Measurements from ENCODE around the gene SPOCK3. TPM values are rescaled to one million over a fixed set of nuclear protein-coding genes. Genes with fewer than 3 reads are reported as not detected.

SPOCK3 gene
- polyA plus RNA-seq, 3 donors: 0.31 to 1.9 (median 1.2) TPM

- H4K20me1 ChIP-seq (ENCODE audit: insufficient read depth, low read length): no peaks in the 10 kb centered on the region
- H3K9ac ChIP-seq (ENCODE audit: insufficient read depth, low read length, poor library complexity, severe bottlenecking): no peak overlapping the region
- H3K79me2 ChIP-seq (ENCODE audit: insufficient read depth, low read length): no peaks in the 10 kb centered on the region
- no CpG with 5 or more reads among the region's 1 CpG for WGBS (ENCODE audit: insufficient coverage)
- no peak overlapping the region for H3K27ac ChIP-seq (ENCODE audit: low read depth in 1 of 2, low read length in 2 of 2)
- peaks cover 23 to 32% of the 10 kb centered on the region in 2 donors for H3K9me3 ChIP-seq (replicated peaks in 1 of 2; ENCODE audit: control insufficient read depth in 1 of 2, insufficient read depth in 1 of 2, low read length in 2 of 2)
- intact Hi-C loops (cut with micrococcal nuclease): no loop called here
- H3K36me3 ChIP-seq (replicated peaks in 1 of 2; ENCODE audit: control insufficient read depth in 1 of 2, insufficient read depth in 2 of 2, low read length in 2 of 2): no peaks in the 10 kb centered on the region
- no peak overlapping the region for H3K27ac Mint-ChIP-seq
- no peak overlapping the region for H3K4me3 ChIP-seq (replicated peaks in 1 of 3; ENCODE audit: low read depth in 2 of 3, low read length in 3 of 3)
- no peaks in the 10 kb centered on the region for H3K4me1 ChIP-seq (ENCODE audit: control insufficient read depth in 1 of 2, insufficient read depth in 2 of 2, low read length in 2 of 2)
- no peaks in the 10 kb centered on the region for H3K4me1 Mint-ChIP-seq
- no peaks in the 10 kb centered on the region for H3K27me3 Mint-ChIP-seq (ENCODE audit: low read depth in 3 of 3)
- H3K27me3 ChIP-seq (ENCODE audit: control insufficient read depth in 2 of 2, insufficient read depth in 2 of 2, low read length in 2 of 2): no peaks in the 10 kb centered on the region
- H3K4me2 ChIP-seq (replicated peaks; ENCODE audit: extremely low read depth, low read length, poor library complexity, severe bottlenecking): no peak overlapping the region
- no peak for TF ChIP-seq CTCF (IDR thresholded peaks at IDR 0.05)
- H3K4me3 Mint-ChIP-seq: no peak overlapping the region
- no peak overlapping the region for H2AFZ ChIP-seq (ENCODE audit: insufficient read depth, low read depth, low read length, poor library complexity, severe bottlenecking)
- H3K36me3 Mint-ChIP-seq: no peaks in the 10 kb centered on the region
- peaks cover 7 to 21% (median 10%) of the 10 kb centered on the region in 7 donors for H3K9me3 Mint-ChIP-seq
- no peak for DNase-seq
These were observed 397.4 kb downstream of the SPOCK3 start for GRCh38 chr4:166836865-166837264.

GRCh38 chr4:166827629-166828028 is 406.7 kb downstream of the SPOCK3 start:
- Histone ChIP-seq H3K4me3 (replicated peaks in 1 of 3; ENCODE audit: low read depth in 2 of 3, low read length in 3 of 3) (no peak overlapping the region), H3K9me3 (replicated peaks in 1 of 2; ENCODE audit: control insufficient read depth in 1 of 2, insufficient read depth in 1 of 2, low read length in 2 of 2) (peaks cover 6 to 13% of the 10 kb centered on the region in 2 donors), H3K79me2 (ENCODE audit: insufficient read depth, low read length) (no peaks in the 10 kb centered on the region), H3K9ac (ENCODE audit: insufficient read depth, low read length, poor library complexity, severe bottlenecking) (no peak overlapping the region), H3K4me2 (replicated peaks; ENCODE audit: extremely low read depth, low read length, poor library complexity, severe bottlenecking) (no peak overlapping the region), H4K20me1 (ENCODE audit: insufficient read depth, low read length) (no peaks in the 10 kb centered on the region), H3K36me3 (replicated peaks in 1 of 2; ENCODE audit: control insufficient read depth in 1 of 2, insufficient read depth in 2 of 2, low read length in 2 of 2) (no peaks in the 10 kb centered on the region), H3K27me3 (ENCODE audit: control insufficient read depth in 2 of 2, insufficient read depth in 2 of 2, low read length in 2 of 2) (no peaks in the 10 kb centered on the region), H2AFZ (ENCODE audit: insufficient read depth, low read depth, low read length, poor library complexity, severe bottlenecking) (no peak overlapping the region), H3K4me1 (ENCODE audit: control insufficient read depth in 1 of 2, insufficient read depth in 2 of 2, low read length in 2 of 2) (no peaks in the 10 kb centered on the region), H3K27ac (ENCODE audit: low read depth in 1 of 2, low read length in 2 of 2) (no peak overlapping the region)
- Mint-ChIP-seq H3K9me3 (peaks cover 0 to 8% (median 3%) of the 10 kb centered on the region in 7 donors), H3K4me1 (no peaks in the 10 kb centered on the region), H3K4me3 (no peak overlapping the region), H3K27me3 (ENCODE audit: low read depth in 3 of 3) (no peaks in the 10 kb centered on the region), H3K36me3 (no peaks in the 10 kb centered on the region), H3K27ac (no peak overlapping the region)
- intact Hi-C loops (cut with micrococcal nuclease): no loop called here
- no CpG with 5 or more reads among the region's 1 CpG for WGBS (ENCODE audit: insufficient coverage)
- no peak for DNase-seq
- TF ChIP-seq CTCF (IDR thresholded peaks at IDR 0.05): no peak

Measured in CD14-positive monocyte (primary cell).